ENCODE measurements around the gene SENP7. TPM values are rescaled to one million over a fixed set of nuclear protein-coding genes. Genes with fewer than 3 reads are reported as not detected.

SENP7 gene
- total RNA-seq, 4 donors from 2014 or later: 5.3 to 16.8 (median 5.9) TPM

- no peak for ATAC-seq
- H3K4me1 ChIP-seq: no peaks in the 10 kb centered on the region
- no peak overlapping the region for H3K4me3 ChIP-seq
- no peaks in the 10 kb centered on the region for H3K9me3 ChIP-seq
- intact Hi-C loops (cut with DNase I; ENCODE audit: low total_unique reads): no loop called here
- no peak for TF ChIP-seq POLR2A (IDR thresholded peaks at IDR 0.05)
- TF ChIP-seq, protein P1, sequence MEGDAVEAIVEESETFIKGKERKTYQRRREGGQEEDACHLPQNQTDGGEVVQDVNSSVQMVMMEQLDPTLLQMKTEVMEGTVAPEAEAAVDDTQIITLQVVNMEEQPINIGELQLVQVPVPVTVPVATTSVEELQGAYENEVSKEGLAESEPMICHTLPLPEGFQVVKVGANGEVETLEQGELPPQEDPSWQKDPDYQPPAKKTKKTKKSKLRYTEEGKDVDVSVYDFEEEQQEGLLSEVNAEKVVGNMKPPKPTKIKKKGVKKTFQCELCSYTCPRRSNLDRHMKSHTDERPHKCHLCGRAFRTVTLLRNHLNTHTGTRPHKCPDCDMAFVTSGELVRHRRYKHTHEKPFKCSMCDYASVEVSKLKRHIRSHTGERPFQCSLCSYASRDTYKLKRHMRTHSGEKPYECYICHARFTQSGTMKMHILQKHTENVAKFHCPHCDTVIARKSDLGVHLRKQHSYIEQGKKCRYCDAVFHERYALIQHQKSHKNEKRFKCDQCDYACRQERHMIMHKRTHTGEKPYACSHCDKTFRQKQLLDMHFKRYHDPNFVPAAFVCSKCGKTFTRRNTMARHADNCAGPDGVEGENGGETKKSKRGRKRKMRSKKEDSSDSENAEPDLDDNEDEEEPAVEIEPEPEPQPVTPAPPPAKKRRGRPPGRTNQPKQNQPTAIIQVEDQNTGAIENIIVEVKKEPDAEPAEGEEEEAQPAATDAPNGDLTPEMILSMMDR (IDR thresholded peaks at IDR 0.05 in 4 of 5, conservative IDR thresholded peaks at IDR 0.05 in 1 of 5): no peak
- in situ Hi-C loops (cut with MboI; ENCODE audit: low sequenced_read_pairs in 4 of 4): no loop called here
- no peaks in the 10 kb centered on the region for H3K27me3 ChIP-seq
- no peak overlapping the region for H3K27ac ChIP-seq
- no peak for DNase-seq
- H3K36me3 ChIP-seq: no peaks in the 10 kb centered on the region
Observed at GRCh38 chr3:101279162-101279561, 233.8 kb downstream of the SENP7 start.

GRCh38 chr3:101278727-101279126 is 234.3 kb downstream of the SENP7 start:
- H3K4me1 ChIP-seq: no peaks in the 10 kb centered on the region
- no peaks in the 10 kb centered on the region for H3K27me3 ChIP-seq
- DNase-seq (no peak), ATAC-seq (no peak)
- H3K27ac ChIP-seq: no peak overlapping the region
- in situ Hi-C loops (cut with MboI; ENCODE audit: low sequenced_read_pairs in 4 of 4): no loop called here
- no peak overlapping the region for H3K4me3 ChIP-seq
- intact Hi-C loops (cut with DNase I; ENCODE audit: low total_unique reads): no loop called here
- no peaks in the 10 kb centered on the region for H3K36me3 ChIP-seq
- TF ChIP-seq, protein P1 (IDR thresholded peaks at IDR 0.05 in 4 of 5, conservative IDR thresholded peaks at IDR 0.05 in 1 of 5): no peak
- TF ChIP-seq POLR2A (IDR thresholded peaks at IDR 0.05): no peak
- H3K9me3 ChIP-seq: no peaks in the 10 kb centered on the region

Other genes starting within 250 kb of the SENP7 start
- under 1 TPM in 3 of 4 donors, not detected in 1; 0.13 to 0.42 (median 0.36) TPM for gene IMPG2, start 192.6 kb downstream of the SENP7 start, total RNA-seq
- 10 to 100 TPM; 17.9 to 33.2 (median 26.2) TPM for gene TRMT10C, start 48.7 kb upstream of the SENP7 start, total RNA-seq
- 10 to 100 TPM; 57.6 to 68.6 (median 63.2) TPM for gene PCNP, start 61.0 kb upstream of the SENP7 start, total RNA-seq
- 10 to 100 TPM; 14.6 to 20.9 (median 16.1) TPM for gene ZBTB11, start 163.9 kb upstream of the SENP7 start, total RNA-seq
- gene RPL24, start 173.5 kb upstream of the SENP7 start, total RNA-seq: 1,000 to 10,000 TPM; 1,085 to 1,329 (median 1,254) TPM
- gene CEP97, start 211.4 kb upstream of the SENP7 start, total RNA-seq: 10 to 100 TPM in 3 of 4 donors, 1 to 10 TPM in 1; 8.3 to 20.0 (median 13.2) TPM

Measured in gastrocnemius medialis (tissue), 4 donors.